K562 (cell line): ENCODE data around the gene MYOT. TPM values are rescaled to one million over a fixed set of nuclear protein-coding genes. Genes with fewer than 3 reads are reported as not detected.

ENCODE experiments used
- AFF4 ChIP-seq: sonication (generic); formaldehyde crosslinking; IDR thresholded peaks from 2 replicates; pipeline ENCODE4 v1.8.0; 2023; ENCODE audit warnings: mild to moderate bottlenecking, missing genetic modification reagents
- ARID3B ChIP-seq: fragments of 250-450 bp; sonication (Bioruptor Pico); IDR thresholded peaks from 2 replicates; pipeline ENCODE4 v1.4.0; 2020; ENCODE audit warnings: borderline replicate concordance
- BACH1 ChIP-seq: fragments of 200-800 bp; sonication (Bioruptor generic); IDR thresholded peaks from 2 replicates; pipeline ENCODE4 v1.6.1; 2016; ENCODE audit warnings: missing genetic modification characterization, missing compliant biosample characterization
- CHD7 ChIP-seq: fragments of 200-600 bp; sonication (generic); IDR thresholded peaks from one replicate; pipeline ENCODE4 v1.6.1; 2012; ENCODE audit warnings: mild to moderate bottlenecking, low read depth, low read length, inconsistent platforms
- MYBL2 ChIP-seq, 2 experiments: fragments of 450-650 bp in 1 of 2; sonication (generic) in 1 of 2; formaldehyde crosslinking in 1 of 2; IDR thresholded peaks; 2 replicates each; pipeline versions ENCODE4 v1.6.1 to v1.8.1; 2017 to 2022; ENCODE audit warnings: borderline replicate concordance in 1 of 2, inconsistent platforms in 1 of 2, low read depth in 1 of 2, mild to moderate bottlenecking in 1 of 2, missing genetic modification reagents in 1 of 2, moderate library complexity in 1 of 2
- TCF15 ChIP-seq: fragments of 250-450 bp; sonication (Bioruptor Pico); IDR thresholded peaks from 2 replicates; pipeline ENCODE4 v1.8.0; 2022; ENCODE audit warnings: moderate library complexity, mild to moderate bottlenecking, inconsistent platforms
- ZNF197 ChIP-seq: fragments of 200-800 bp; sonication (Bioruptor generic); IDR thresholded peaks from 2 replicates; pipeline ENCODE4 v1.6.1; 2016; ENCODE audit warnings: low read depth, missing genetic modification characterization, missing compliant biosample characterization
- polyA plus RNA-seq, 8 experiments: library from polyadenylated mRNA; depleted of rRNA in 4 of 8; stranded (reverse) in 5 of 8; unstranded in 3 of 8; fragments of >200 nt; fragmentation: Nextera tagmentation in 2 of 8; fragmentation: Illumina TruSeq in 1 of 8; extraction: Ambion mirVana in 2 of 8; extraction: Trizol in 1 of 8; gene quantifications; 2 replicates each; pipeline versions ENCODE4 v1.2.1 to v1.2.3, GENCODE V29; 2011 to 2014; ENCODE audit warnings: inconsistent platforms in 1 of 8, missing spikeins in 1 of 8
- total RNA-seq, 7 experiments: library from RNA; depleted of rRNA in 6 of 7; stranded (reverse); fragments of >200 nt in 6 of 7; fragmentation: Illumina TruSeq in 2 of 7; extraction: Trizol in 2 of 7; gene quantifications; 2 replicates each; pipeline versions ENCODE4 v1.2.1 to v1.2.3, GENCODE V29; 2011 to 2021; ENCODE audit warnings: low replicate concordance in 1 of 7

Gene MYOT
- total and polyA plus RNA-seq, 9 of the 15 experiments (the other 6 are each of a cell fraction or from before 2014, with no cell fraction given): 0.24 to 0.38 TPM; not detected in 7

- TF ChIP-seq AFF4 (CRISPR knock-in tag) (peak; percentile 59; the same call in 1 of the 2 replicates), BACH1 (peak; percentile 37; the same call in 1 of the 2 replicates), ZNF197 (CRISPR knock-in tag) (no peak), ARID3B (no peak), TCF15 (0 out of 2 replicates have a peak, but pooled peaks have one; percentile 7), MYBL2 (IDR thresholded peaks at IDR 0.05; ENCODE audit: low read depth) (no peak), MYBL2 (CRISPR knock-in tag; IDR thresholded peaks at IDR 0.05; ENCODE audit: borderline replicate concordance) (no peak), CHD7 (no peak)
Observed at GRCh38 chr5:137888863-137889759, 21.5 kb downstream of the MYOT start, which contains the start of gene PKD2L2 (continued).
